WTC11 (cell line): ENCODE data around the gene PTPRF. TPM values are rescaled to one million over a fixed set of nuclear protein-coding genes. Genes with fewer than 3 reads are reported as not detected.

Source experiments
- ATAC-seq: fragments of 200-7000 bp; cut with Tn5 transposase; 2 replicates; pipeline ENCODE4 v1.10.0; 2021; ENCODE audit warnings: mild to moderate bottlenecking, moderate library complexity
- CTCF ChIA-PET: fragments of 300-600 bp; sonication (Branson Sonifier 250); formaldehyde crosslinking; loops from one replicate; lab custom pipeline; 2021; ENCODE audit warnings: antibody characterized with exemption; lab: Charles Lee
- POLR2A ChIA-PET: fragments of 350-600 bp; sonication (Branson Sonifier 250); formaldehyde crosslinking; loops from one replicate; lab custom pipeline; 2021; ENCODE audit warnings: antibody characterized with exemption; lab: Charles Lee
- DNase-seq: peaks from one replicate; pipeline ENCODE4 v3.0.0; 2021; ENCODE audit warnings: low spot score
- H3K27ac Mint-ChIP-seq: 2 replicates; pipeline ENCODE4 v1.8.0; 2021; ENCODE audit warnings: mixed read lengths
- H3K27me3 Mint-ChIP-seq: 2 replicates; pipeline ENCODE4 v1.8.0; 2021; ENCODE audit warnings: low read depth, mild to moderate bottlenecking, moderate library complexity, mixed read lengths
- H3K36me3 Mint-ChIP-seq: 2 replicates; pipeline ENCODE4 v1.8.0; 2021; ENCODE audit warnings: mixed read lengths
- H3K4me1 Mint-ChIP-seq: 2 replicates; pipeline ENCODE4 v1.8.0; 2022; ENCODE audit warnings: mixed read lengths
- H3K4me3 Mint-ChIP-seq: 2 replicates; pipeline ENCODE4 v1.8.0; 2021; ENCODE audit warnings: mild to moderate bottlenecking, moderate library complexity, mixed read lengths
- H3K9me3 Mint-ChIP-seq: 2 replicates; pipeline ENCODE4 v1.8.0; 2021; ENCODE audit warnings: mixed read lengths
- ARID4B ChIP-seq: sonication (generic); formaldehyde crosslinking; IDR thresholded peaks from 2 replicates; pipeline ENCODE4 v1.8.0; 2023; ENCODE audit warnings: missing genetic modification reagents, mild to moderate bottlenecking, borderline replicate concordance
- CREM ChIP-seq: sonication (generic); formaldehyde crosslinking; IDR thresholded peaks from 2 replicates; pipeline ENCODE4 v1.8.1; 2022; ENCODE audit warnings: mild to moderate bottlenecking, missing genetic modification reagents, moderate library complexity
- FOXJ3 ChIP-seq: sonication (generic); formaldehyde crosslinking; IDR thresholded peaks from 2 replicates; pipeline ENCODE4 v1.9.0; 2021; ENCODE audit warnings: missing genetic modification reagents, mild to moderate bottlenecking, borderline replicate concordance
- FOXK1 ChIP-seq: sonication (generic); formaldehyde crosslinking; IDR thresholded peaks from 2 replicates; pipeline ENCODE4 v1.8.0; 2022; ENCODE audit warnings: mild to moderate bottlenecking, moderate library complexity, missing genetic modification reagents
- GTF2I ChIP-seq: fragments of 250-450 bp; sonication (Bioruptor Pico); conservative IDR thresholded peaks from 2 replicates; pipeline ENCODE4 v1.4.0; 2021; ENCODE audit warnings: mild to moderate bottlenecking
- HMGA2 ChIP-seq: fragments of 250-450 bp; sonication (Bioruptor Pico); IDR thresholded peaks from 2 replicates; pipeline ENCODE4 v1.4.0; 2021; ENCODE audit warnings: mild to moderate bottlenecking, moderate library complexity
- JAZF1 ChIP-seq: fragments of 250-450 bp; sonication (Bioruptor Pico); IDR thresholded peaks from 2 replicates; pipeline ENCODE4 v1.9.0; 2021; ENCODE audit warnings: moderate library complexity, mild to moderate bottlenecking, inconsistent platforms
- JUN ChIP-seq: sonication (generic); formaldehyde crosslinking; IDR thresholded peaks from 2 replicates; pipeline ENCODE4 v1.8.0; 2023; ENCODE audit warnings: mild to moderate bottlenecking, missing genetic modification reagents
- MLX ChIP-seq: sonication (generic); formaldehyde crosslinking; IDR thresholded peaks from 2 replicates; pipeline ENCODE4 v1.8.1; 2023; ENCODE audit warnings: mild to moderate bottlenecking, missing genetic modification reagents, moderate library complexity
- NFE2L1 ChIP-seq: sonication (generic); formaldehyde crosslinking; IDR thresholded peaks from 2 replicates; pipeline ENCODE4 v1.8.1; 2023; ENCODE audit warnings: missing genetic modification reagents
- NR3C1 ChIP-seq: sonication (generic); formaldehyde crosslinking; conservative IDR thresholded peaks from 2 replicates; pipeline ENCODE4 v1.8.1; 2023; ENCODE audit warnings: low read depth, mild to moderate bottlenecking, missing genetic modification reagents
- SMAD3 ChIP-seq: sonication (generic); formaldehyde crosslinking; IDR thresholded peaks from 2 replicates; pipeline ENCODE4 v1.8.0; 2022; ENCODE audit warnings: missing genetic modification reagents, mild to moderate bottlenecking, borderline replicate concordance
- SP1 ChIP-seq: sonication (generic); formaldehyde crosslinking; conservative IDR thresholded peaks from 2 replicates; pipeline ENCODE4 v1.8.1; 2022; ENCODE audit warnings: missing genetic modification reagents
- TEAD1 ChIP-seq: sonication (generic); formaldehyde crosslinking; IDR thresholded peaks from 2 replicates; pipeline ENCODE4 v1.8.0; 2022; ENCODE audit warnings: mild to moderate bottlenecking, missing genetic modification reagents
- TEAD4 ChIP-seq: sonication (generic); formaldehyde crosslinking; IDR thresholded peaks from 2 replicates; pipeline ENCODE4 v1.8.0; 2022; ENCODE audit warnings: mild to moderate bottlenecking, missing genetic modification reagents
- TP53 ChIP-seq: sonication (generic); formaldehyde crosslinking; IDR thresholded peaks from 2 replicates; pipeline ENCODE4 v1.8.1; 2023; ENCODE audit warnings: mild to moderate bottlenecking, missing genetic modification reagents
- USF1 ChIP-seq: sonication (generic); formaldehyde crosslinking; IDR thresholded peaks from 2 replicates; pipeline ENCODE4 v1.8.0; 2022; ENCODE audit warnings: mild to moderate bottlenecking, missing genetic modification reagents
- ZNF138 ChIP-seq: sonication (generic); formaldehyde crosslinking; conservative IDR thresholded peaks from 2 replicates; pipeline ENCODE4 v1.8.1; 2022; ENCODE audit warnings: mild to moderate bottlenecking, moderate library complexity, missing genetic modification reagents
- ZNF219 ChIP-seq: sonication (generic); formaldehyde crosslinking; IDR thresholded peaks from 2 replicates; pipeline ENCODE4 v1.8.0; 2023; ENCODE audit warnings: missing genetic modification reagents, mild to moderate bottlenecking, borderline replicate concordance
- ZNF232 ChIP-seq: sonication (generic); formaldehyde crosslinking; IDR thresholded peaks from 2 replicates; pipeline ENCODE4 v1.8.0; 2022; ENCODE audit warnings: mild to moderate bottlenecking, missing genetic modification reagents
- ZNF263 ChIP-seq: sonication (generic); formaldehyde crosslinking; IDR thresholded peaks from 2 replicates; pipeline ENCODE4 v1.8.1; 2022; ENCODE audit warnings: low read depth, mild to moderate bottlenecking, moderate library complexity, missing genetic modification reagents
- ZNF317 ChIP-seq: sonication (generic); formaldehyde crosslinking; IDR thresholded peaks from 2 replicates; pipeline ENCODE4 v1.8.1; 2023; ENCODE audit warnings: low read depth, mild to moderate bottlenecking, moderate library complexity, missing genetic modification reagents, borderline replicate concordance
- ZNF396 ChIP-seq: fragments of 250-450 bp; sonication (Bioruptor Pico); IDR thresholded peaks from 2 replicates; pipeline ENCODE4 v1.8.0; 2021; ENCODE audit warnings: mild to moderate bottlenecking, moderate library complexity, borderline replicate concordance
- total RNA-seq: library from RNA; stranded (reverse); gene quantifications from 3 replicates; pipeline ENCODE4 v1.2.3, GENCODE V29; 2021
- TF ChIP-seq, protein P1 (sequence below): sonication (generic); formaldehyde crosslinking; IDR thresholded peaks from 2 replicates; pipeline ENCODE4 v1.8.0; 2022; ENCODE audit warnings: missing genetic modification reagents
- TF ChIP-seq, protein P2 (sequence below): fragments of 250-450 bp; sonication (Bioruptor Pico); IDR thresholded peaks from 2 replicates; pipeline ENCODE4 v1.9.0; 2021; ENCODE audit warnings: mild to moderate bottlenecking

PTPRF gene
- total RNA-seq, 1 experiment from 2014 or later = 248 TPM

DNA sequence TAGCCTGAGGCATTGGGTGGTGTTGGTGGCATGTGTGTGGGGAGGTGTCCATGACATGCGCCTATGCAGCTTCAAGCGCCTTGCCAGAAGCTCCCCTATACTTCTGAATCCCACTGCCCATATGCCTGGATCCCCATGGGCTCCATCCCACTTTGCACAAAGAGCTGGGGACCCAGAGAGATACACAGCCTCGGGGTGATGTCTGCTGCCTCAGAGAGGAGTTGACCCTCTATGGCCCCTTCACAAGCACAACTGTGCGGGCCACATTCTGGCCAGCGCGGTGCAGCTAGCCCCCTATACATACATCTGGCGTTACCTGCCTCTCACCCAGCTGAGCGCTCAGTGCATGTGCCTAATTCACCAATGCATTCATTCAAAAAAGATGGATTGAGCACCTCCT, 9.6 kb upstream of the PTPRF start (continued):
- no peak for TF ChIP-seq ARID4B (CRISPR knock-in tag)
- no peak for TF ChIP-seq SMAD3 (CRISPR knock-in tag)
- TF ChIP-seq ZNF317 = no peak
- TF ChIP-seq FOXJ3 (CRISPR knock-in tag) = no peak
- TF ChIP-seq CREM (CRISPR knock-in tag) = no peak
- no peak for TF ChIP-seq GTF2I
- TF ChIP-seq MLX (CRISPR knock-in tag) = no peak
- TF ChIP-seq SP1 = no peak
- TF ChIP-seq, all 79 proteins: peak for 0

GRCh38 chr1:43521756-43522155, 8.9 kb upstream of the PTPRF start:
- ChIA-PET CTCF (interaction anchor here (0.5 to 0.9 kb wide), 2 partner anchors 13 to 413 kb away, joined by 3 read pairs; no protein-coding TSS in a partner anchor), POLR2A (interaction anchor here (1.4 kb wide), 1 partner anchor 28 kb away, joined by 3 read pairs; no protein-coding TSS in a partner anchor)
- ATAC-seq (no peak), DNase-seq (no peak)
- H3K36me3 Mint-ChIP-seq = no peaks in the 10 kb centered on the region
- TF ChIP-seq JAZF1 (CRISPR knock-in tag) = no peak
- no peak for TF ChIP-seq SMAD3 (CRISPR knock-in tag)
- no peak for TF ChIP-seq NR3C1
- no peak for TF ChIP-seq TP53 (CRISPR knock-in tag)
- TF ChIP-seq FOXK1 (CRISPR knock-in tag) = no peak
- peaks cover 14% of the 10 kb centered on the region for H3K4me1 Mint-ChIP-seq
- H3K27me3 Mint-ChIP-seq = peaks cover 11% of the 10 kb centered on the region
- H3K4me3 Mint-ChIP-seq = no peak overlapping the region
- H3K9me3 Mint-ChIP-seq = peaks cover 7% of the 10 kb centered on the region
- no peak overlapping the region for H3K27ac Mint-ChIP-seq

GRCh38 chr1:43522431-43522775, 8.3 kb upstream of the PTPRF start:
- Mint-ChIP-seq H3K9me3 (peaks cover under 1% of the 10 kb centered on the region), H3K27ac (no peak overlapping the region), H3K4me3 (no peak overlapping the region), H3K27me3 (peaks cover 11% of the 10 kb centered on the region), H3K36me3 (no peaks in the 10 kb centered on the region), H3K4me1 (peaks cover 14% of the 10 kb centered on the region)
- ATAC-seq (no peak), DNase-seq (no peak)
- TF ChIP-seq TEAD4 (CRISPR knock-in tag) (no peak), ZNF219 (no peak), NFE2L1 (CRISPR knock-in tag) (no peak), USF1 (no peak), JUN (CRISPR knock-in tag) (no peak), ZNF138 (CRISPR knock-in tag) (no peak), GTF2I (no peak), ZNF232 (no peak), ZNF396 (CRISPR knock-in tag) (no peak), ZNF317 (no peak), ZNF263 (CRISPR knock-in tag) (no peak), TEAD1 (CRISPR knock-in tag) (no peak), HMGA2 (CRISPR knock-in tag) (no peak)
- TF ChIP-seq, protein P1, sequence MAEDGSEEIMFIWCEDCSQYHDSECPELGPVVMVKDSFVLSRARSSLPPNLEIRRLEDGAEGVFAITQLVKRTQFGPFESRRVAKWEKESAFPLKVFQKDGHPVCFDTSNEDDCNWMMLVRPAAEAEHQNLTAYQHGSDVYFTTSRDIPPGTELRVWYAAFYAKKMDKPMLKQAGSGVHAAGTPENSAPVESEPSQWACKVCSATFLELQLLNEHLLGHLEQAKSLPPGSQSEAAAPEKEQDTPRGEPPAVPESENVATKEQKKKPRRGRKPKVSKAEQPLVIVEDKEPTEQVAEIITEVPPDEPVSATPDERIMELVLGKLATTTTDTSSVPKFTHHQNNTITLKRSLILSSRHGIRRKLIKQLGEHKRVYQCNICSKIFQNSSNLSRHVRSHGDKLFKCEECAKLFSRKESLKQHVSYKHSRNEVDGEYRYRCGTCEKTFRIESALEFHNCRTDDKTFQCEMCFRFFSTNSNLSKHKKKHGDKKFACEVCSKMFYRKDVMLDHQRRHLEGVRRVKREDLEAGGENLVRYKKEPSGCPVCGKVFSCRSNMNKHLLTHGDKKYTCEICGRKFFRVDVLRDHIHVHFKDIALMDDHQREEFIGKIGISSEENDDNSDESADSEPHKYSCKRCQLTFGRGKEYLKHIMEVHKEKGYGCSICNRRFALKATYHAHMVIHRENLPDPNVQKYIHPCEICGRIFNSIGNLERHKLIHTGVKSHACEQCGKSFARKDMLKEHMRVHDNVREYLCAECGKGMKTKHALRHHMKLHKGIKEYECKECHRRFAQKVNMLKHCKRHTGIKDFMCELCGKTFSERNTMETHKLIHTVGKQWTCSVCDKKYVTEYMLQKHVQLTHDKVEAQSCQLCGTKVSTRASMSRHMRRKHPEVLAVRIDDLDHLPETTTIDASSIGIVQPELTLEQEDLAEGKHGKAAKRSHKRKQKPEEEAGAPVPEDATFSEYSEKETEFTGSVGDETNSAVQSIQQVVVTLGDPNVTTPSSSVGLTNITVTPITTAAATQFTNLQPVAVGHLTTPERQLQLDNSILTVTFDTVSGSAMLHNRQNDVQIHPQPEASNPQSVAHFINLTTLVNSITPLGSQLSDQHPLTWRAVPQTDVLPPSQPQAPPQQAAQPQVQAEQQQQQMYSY = no peak
- TF ChIP-seq, protein P2, sequence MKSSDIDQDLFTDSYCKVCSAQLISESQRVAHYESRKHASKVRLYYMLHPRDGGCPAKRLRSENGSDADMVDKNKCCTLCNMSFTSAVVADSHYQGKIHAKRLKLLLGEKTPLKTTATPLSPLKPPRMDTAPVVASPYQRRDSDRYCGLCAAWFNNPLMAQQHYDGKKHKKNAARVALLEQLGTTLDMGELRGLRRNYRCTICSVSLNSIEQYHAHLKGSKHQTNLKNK = no peak
- CTCF ChIA-PET = interaction anchor here (0.5 kb wide), 1 partner anchor 413 kb away, joined by 3 read pairs; no protein-coding TSS in a partner anchor
- POLR2A ChIA-PET = interaction anchor here (1.4 kb wide), 1 partner anchor 28 kb away, joined by 3 read pairs; no protein-coding TSS in a partner anchor
